GM18861 (cell line): ENCODE data around the gene DNLZ.

Experiments
- ATAC-seq: cut with Tn5 transposase; IDR thresholded peaks from one replicate; pipeline ENCODE4 v1.9.1; 2021; ENCODE audit not compliant: unreplicated experiment

The DNLZ gene

DNA sequence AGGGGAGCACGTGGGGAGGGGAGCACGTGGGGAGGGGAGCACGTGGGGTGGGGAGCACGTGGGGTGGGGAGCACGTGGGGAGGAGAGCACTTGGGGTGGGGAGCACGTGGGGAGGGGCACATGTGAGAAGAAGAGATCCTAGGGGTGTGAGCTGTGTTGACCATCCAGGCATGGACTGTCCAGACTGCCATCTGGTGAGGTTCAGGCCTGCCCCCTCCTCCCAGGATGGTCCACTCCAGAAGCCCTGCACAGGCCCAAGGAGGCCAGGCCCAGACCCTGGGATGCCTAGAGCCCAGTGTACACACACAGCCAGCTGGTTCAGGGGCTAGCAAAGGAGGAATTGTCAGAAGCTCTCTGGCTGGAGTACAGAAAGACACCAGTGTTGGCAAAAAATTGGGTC is 34.1 kb upstream of the DNLZ start:
- ATAC-seq = no peak

DNA sequence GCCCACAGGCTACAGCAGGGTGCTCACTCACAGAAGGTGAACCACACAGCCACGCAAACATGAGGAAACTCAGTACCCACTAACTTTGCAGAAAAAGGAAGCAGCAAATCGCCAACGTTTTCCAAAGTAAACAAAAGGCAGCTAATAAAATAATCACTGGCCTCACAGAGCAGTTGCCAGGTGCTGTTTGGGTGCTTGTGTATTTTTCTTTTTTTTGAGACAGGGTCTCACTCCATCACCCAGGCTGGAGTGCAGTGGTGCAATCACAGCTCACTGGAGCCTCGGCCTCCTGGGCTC is 32.6 kb upstream of the DNLZ start:
- ATAC-seq = no peak

DNA sequence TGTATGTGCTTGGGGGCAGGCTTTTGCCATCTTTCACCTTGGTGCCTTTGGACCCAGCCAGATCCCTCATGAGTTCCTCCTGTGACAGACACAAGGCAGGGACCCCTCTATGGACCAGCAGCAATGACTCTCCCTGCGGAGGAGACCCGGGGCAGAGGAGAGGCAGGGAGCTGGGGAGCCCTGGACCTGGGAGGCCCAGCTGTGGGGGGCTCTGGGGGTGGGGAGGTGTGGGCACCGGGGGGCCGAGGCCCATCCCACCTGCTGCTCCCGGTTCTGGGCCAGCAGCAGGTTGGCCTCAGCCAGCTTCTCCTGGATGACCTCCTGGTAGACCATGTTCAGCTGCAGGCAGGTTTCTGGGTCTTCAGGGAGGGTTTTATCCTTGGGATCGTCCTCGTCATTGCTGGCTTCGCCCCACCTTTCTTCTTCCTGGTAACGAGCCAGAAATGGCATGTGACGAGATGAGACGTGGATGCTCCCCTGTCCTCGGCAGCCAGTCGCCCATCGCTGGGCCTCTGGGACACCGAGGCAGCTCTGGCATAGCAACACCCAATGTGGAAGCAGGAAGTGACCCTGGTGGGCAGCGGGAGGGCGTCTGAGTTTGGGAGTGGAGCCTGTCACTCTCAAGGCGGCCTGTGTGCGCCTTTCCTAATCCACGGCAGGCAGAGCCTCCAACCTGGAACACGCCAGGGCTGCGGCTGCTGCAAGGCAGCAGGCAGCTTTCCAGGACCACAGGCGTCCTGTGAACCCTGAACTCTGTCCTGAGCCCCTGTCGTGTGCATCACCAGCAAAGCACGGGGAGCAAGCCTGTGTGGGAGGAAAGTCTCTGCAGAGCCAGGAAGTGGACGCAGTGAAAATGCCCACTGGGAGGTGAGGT is 32.0 kb upstream of the DNLZ start:
- ATAC-seq = no peak

DNA sequence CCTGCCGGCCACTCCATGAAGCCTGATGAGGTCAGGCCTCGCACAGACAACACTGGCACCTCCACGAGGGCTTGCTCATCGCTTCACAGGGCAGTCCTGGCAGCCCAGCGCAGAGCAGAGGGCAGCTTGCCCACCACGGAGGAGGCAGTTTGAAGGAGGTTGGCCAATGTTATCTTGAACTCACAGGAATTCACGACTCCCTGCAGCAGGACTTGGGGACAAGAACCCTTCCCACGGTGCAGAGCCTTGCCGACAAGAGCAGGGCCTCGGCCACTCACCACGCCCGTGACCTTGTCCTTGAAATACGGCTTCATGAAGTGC is 31.4 kb upstream of the DNLZ start:
- ATAC-seq = no peak

DNA sequence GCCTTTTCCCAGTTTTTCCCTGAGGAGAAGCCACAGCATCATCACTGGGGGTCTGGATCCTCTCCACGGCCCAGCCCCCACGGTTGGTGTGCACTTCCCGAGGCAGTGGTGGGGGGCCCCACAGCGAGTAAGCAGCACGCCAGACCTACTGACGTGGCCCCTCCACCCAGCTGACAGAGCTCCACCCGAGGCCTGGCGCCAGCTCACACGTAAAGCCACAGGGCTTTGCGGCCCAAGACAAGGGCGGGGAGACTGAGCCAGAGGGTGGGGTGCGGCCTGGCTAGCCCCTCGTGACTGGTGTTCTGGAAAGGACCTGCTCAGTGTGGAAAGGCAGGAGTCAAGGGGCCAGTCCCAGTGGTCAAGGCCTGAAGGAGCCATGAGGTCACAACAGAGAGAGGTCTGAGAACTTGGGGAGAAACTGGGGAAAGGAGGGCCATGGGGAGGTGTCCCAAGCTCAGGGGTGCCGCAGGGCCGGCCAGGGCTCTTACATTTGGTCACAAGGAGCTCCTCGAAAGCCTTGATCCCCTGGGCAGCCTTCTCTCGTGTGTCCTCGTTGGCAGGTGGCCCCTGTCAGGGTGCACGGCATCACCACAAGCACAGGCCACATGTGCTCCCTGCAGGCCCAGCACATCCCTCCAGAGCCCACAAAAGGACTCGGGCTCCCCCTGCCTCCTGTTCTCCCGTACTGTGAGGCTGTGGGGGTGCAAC is 30.9 kb upstream of the DNLZ start:
- no peak for ATAC-seq

DNA sequence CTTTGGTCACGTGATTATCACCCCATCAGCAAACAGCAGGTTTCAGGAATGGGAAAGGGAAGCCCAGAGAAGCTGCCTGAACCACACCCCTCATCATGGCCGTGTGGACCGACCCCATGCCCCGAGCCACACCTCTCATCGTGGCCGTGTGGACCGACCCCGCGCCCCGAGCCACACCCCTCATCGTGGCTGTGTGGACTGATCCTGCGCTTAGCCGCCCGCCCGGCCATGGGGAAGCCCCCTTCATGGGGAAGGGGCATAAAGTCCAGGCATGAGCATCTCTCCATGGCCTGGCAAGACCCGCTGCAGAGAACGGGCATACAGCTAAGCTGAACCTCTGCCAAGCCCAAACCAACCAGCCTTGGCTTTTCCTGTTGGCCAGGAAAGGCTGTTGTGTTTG is 30.0 kb upstream of the DNLZ start:
- no peak for ATAC-seq

DNA sequence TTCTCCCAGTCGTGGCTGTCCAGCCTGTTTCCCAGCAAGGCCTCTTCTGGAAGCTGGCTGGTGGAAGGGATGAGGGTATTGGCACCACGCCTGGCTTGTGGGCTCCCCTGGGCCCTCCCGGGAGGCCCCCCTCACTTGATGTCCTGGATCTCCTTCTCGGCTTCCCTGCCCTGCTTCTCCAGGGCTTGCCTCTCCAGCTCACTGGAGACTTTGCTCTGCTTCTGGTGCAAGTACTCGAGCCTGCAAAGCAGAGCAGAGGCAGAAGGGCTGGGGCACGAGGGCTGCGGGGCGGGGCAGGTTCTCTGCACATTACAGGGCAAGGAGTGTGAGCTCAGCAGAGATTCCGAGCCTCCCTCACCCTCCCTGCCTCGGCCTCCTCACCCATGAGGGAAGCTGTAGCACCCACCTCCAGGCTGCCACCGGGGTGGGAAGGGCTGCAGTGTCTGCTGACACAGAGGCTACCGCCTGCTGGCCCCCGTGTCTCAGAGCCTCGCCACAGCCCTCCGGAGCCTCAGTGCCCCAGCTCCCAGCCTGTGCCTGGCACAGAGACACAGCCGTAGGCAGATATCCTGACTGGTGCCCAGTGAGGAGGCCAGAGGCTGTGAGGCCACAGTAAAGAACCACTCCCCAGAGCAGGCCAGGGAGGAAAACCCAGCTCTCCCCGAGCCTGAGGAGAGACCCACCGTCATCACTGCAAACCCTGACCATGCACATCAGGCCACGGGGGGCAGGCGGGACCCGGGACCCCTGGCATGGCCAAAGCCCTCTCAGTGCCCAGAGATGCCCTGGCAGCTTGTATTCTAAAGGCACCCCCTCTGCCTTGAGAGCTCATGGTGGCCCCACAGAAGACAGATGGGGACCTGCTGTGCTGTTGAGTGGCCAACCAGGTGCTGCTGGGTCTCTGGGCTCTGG is 29.2 kb upstream of the DNLZ start:
- ATAC-seq = no peak

DNA sequence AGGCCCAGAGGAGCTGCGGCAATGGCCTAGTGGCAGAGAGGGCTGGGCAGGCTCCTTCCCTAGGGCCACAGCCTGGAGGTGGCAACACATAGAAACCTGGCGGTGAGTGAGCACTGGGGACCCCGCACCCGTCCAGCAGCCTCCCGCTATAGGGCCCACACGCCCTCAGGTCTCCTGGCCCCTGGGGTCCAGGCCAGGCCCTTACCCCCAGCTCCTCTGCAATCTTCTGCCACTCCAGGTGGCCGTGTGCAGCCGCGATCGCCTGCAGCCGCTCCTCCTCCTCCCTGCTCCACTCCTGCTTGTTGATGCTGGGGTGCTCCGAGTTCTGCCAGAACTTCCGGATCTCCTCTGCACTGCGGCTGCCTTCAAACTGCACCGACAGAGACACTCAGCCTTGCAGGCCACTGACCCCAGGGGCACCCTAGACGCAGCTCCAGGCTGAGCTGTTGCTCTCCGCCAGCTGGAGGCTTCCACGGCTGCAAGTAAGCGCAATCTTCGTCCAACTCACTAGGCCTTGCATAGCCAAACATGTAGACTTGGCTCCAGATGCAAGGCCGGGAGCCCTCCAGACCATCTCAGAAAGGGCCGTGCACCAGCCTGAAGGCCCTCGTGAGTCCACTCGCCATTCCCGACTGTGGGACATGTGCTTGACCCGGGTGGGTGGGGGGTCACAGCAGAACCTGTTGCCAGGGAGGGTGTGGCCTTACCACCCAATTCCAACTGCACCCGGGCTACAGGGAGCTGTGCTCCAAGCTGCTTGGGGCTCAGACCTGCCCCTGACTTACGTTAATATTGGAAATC is 28.4 kb upstream of the DNLZ start:
- no peak for ATAC-seq

DNA sequence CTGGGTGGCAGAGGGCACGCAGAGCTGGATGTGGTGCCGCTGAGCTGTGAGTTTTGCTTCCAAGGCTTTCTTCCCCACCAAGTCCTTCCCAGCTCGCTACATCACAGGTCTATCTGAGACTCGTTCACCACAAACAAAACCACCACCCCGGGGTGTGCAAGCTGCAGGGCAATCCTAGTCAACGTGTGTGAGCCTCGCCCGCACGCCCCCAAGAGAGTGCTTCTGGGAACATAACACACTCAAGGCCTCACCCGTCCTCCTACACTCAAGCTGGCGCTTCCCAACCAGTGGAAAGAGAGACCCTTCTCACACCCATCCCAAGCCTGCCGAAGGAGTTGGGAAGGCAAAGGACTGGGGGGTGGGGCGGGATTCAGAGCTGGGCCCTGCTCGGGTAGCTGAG is 25.9 kb upstream of the DNLZ start:
- no peak for ATAC-seq

DNA sequence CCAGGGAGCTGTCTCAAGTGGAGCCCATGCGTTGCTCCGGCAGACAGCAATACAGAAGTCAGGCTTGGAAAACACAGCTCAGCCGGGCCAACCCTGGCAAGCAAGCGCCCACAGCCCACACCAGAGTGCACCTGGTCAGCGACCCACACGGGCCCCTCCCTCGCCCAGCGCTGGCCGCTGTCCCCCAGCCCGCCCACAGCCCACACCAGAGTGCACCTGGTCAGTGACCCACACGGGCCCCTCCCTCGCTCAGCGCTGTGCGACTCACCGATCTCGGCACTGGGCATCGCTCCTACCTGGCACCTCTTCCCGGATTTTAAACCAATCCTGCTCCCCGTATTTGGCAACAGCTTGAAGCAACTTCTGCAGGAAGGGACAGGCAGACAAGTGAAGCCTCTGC is 23.7 kb upstream of the DNLZ start:
- ATAC-seq = no peak

DNA sequence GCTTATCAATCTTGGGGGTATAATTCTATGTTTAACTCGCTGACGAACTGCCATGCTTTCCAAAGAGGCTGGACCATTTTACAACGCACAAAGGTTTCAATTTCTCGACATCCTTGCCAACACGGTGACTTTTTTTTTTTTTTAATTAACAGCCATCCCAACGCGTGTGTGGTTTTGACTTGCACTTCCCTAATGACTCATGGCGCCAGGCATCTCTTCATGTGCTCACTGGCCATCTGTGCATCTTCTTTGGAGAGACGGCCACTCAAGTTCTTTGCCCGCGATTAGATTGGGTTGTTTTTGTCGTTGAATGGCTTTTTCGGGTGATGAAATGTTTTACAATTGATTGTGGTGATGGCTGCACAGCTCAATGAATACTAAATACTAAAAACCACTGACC is 22.5 kb upstream of the DNLZ start:
- no peak for ATAC-seq

DNA sequence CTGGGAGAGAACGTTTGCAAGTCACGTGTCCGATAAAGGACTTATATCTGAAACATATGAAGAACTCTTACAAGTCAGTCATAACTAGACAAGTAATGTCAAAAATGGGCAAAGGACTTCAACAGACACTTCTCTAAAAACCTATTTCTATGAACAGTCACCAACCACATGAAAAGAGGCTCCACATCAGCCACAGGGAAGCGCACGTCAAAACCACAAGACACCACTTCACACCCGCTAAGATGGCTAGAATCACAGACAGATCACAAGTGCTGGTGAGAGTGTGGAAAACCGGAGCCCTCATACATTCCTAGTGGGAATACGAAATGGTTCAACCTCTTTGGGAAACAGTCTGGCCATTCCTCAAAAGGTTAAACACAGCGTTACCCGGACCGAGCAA is 21.5 kb upstream of the DNLZ start:
- ATAC-seq = no peak

DNA sequence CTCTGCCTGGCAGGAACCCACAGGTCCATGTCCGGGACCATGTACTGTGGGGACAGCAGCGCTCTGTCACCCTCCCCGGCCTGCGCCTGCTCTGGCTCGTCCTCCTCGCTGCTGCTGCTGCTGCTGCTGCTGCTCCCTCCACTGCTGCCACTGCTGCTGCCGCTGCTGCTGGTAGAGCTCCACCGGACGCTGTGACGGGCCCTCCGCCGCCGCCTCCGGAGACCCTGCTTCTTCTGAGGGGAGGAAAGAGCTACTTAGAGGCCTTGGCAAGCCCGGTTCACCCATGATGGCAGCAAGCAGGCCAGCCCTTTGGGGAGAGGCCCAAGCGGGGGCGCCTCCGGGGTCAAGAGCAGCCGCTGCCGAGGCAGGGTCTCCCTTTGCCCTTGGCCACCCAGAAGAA is 19.9 kb upstream of the DNLZ start:
- no peak for ATAC-seq

DNA sequence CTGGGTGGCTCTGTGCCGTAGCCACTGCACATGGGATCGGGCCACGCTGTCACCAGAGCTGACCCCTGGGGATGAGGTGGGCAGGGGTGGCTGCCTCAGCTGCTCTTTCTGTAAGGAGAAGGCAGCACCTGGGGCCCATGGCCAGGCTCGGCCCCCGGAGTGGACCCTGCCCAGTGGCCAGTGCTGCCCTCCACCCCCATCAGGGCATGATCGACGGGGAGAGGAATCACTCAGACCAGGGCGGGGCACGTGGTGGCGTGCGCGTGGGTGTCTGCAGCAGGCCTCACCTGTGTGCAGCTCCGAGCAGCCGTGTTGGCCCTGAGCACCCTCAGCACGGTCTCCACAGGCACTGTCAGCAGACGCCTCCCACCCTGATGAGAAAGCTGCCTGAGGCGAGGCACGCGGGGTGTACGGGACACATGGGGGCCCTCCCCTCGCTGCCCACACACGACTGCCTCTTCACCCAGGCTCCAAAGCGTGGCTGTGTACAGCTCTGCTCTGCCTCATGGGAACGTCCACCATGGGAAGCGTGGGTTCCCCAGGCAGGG is 18.5 kb upstream of the DNLZ start:
- no peak for ATAC-seq

DNA sequence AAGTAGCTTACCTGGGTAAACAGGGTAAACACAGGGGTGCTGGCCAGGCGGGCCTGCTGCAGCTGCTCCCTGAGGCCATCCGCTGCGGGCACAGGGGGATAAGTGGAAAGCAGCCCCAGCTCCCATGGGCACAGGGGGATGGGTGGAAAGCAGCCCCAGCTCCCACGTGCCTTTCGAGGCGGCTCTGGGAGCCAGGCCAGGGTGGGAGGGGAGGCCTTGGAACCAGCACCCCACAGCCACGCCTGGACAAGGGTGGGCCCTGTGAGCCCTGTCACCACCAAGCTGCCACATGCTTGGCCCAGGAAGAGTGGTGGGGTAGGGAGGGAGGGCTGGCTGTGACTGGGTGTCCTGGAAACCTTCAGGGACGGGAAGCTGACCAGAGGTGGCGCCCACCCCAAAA is 17.8 kb upstream of the DNLZ start:
- ATAC-seq = no peak

DNA sequence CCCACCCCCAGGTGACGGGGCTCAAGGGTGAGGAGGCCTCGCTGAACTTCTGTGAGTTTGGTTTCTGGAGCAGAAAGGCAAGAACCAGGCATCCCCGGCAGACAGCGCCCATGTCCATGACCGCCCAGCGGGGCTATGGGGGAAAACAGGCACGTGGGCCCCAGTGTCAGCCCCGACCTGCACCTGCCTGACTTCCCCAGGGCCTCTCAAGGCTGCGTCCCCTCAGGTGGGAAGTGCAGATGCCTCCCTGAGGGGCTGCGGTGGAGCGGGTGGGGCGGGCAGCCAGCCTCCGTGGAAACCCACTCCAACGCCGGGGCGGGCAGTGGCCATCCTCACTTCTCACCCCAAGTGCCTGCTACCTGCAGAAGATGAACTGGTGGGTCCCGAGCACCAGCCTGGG is 16.8 kb upstream of the DNLZ start:
- ATAC-seq = no peak

DNA sequence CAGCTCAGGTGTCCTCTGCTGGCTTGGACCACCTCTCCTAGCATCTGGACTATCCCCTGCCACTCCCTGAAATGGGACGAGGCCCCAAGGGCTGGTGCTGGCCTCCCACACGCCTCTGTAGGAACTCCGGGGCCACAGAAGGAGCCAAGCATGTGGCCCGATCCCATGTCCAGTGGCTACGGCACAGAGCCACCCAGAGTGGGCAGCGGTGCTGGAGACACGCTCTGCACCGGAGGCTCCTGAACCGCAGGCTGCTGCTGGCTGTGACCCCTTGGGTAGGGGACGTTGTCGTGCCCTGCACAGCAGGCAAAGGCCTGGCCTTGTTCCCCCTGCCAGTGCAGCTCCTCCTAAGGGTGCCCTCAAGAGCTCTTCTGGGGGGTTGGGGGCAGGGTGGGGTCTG is 16.3 kb upstream of the DNLZ start:
- ATAC-seq = no peak

DNA sequence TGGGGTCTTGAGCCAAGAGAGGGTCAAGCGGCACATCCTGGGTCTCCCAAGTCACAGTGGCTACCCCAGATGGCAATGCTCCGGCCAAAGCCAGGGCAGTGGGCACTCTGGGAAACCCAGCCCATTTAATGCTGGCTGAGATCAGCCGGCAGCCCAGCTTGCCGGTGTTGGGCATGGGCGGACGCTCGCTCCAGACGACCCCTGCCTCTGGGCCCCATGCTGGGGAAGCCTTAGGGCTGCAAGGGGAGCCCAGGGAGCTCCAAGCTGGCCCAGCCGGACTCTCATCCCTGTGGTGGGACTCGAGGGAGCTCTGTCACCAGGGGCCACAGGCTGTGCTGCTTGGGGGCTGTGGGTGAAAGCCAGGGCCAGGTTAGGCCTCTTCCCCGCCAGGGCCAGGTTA is 15.9 kb upstream of the DNLZ start:
- no peak for ATAC-seq

DNA sequence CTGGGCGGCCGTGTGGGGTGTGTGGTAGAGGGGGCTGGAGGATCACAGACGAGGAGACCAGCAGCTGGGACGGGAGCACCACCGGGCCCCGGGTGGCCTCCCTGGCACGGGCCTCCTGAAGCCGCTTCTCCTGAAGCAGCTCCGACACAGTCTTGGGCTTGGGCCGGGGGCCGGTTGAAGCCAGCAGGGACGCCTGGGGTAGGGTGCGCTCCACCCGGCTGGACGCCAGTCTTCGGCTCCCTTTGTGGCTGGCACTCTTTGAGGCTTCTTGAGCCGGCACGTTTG is 15.4 kb upstream of the DNLZ start:
- ATAC-seq = no peak

DNA sequence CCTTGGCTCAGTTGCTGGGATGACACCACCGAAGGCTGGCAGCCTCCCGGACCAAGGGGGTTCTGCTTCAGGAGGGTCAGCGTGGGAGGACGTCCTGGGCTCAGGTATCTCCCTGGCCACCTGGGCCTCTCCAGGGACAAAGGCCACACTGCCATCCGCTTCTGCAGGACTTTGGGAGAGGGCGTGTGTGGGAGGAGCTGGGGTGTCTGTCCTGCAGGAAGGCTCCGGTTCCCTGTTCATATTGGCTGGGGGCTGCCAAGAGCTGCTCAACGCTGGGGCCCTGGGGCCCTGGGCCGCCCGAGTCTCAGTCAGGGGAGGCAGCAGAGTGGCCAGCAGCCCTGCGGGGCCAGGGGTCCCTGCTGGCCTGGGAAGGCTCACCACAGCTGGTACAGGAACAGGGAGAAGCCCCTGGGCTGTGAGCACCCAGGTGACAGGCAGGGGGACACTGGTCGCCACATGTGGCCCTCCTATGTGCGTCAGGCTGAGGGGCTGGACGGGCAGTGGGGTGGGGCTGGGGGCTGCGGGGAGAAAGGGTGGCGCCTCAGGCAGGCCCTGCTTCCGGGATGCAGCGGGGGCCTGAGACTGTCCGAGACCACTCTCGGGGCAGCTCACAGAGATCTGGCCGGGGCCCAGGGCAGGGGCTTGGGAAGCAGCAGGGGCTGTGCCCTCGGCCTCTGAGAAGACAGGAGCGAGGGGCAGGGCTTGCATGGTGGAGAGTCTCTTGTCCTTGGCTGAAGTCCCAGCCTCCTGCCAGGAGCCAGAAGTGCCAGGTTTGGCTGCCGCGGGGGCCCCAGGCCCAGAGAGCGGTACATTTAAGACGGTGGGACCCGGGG is 14.8 kb upstream of the DNLZ start:
- no peak for ATAC-seq
